A549 (cell line): ENCODE data around the gene USP36. TPM values are rescaled to one million over a fixed set of nuclear protein-coding genes. Genes with fewer than 3 reads are reported as not detected.

Experiments
- ATAC-seq, 2 experiments: fragments of 200-7000 bp in 1 of 2; fragments of >200 bp in 1 of 2; cut with Nextera tagmentation in 1 of 2; cut with Tn5 transposase in 1 of 2; 3 replicates each; pipeline versions ENCODE4 v1.8.0 to v1.9.1; 2018 to 2020; ENCODE audit warnings: mild to moderate bottlenecking in 1 of 2, moderate library complexity in 1 of 2
- CTCF ChIA-PET: fragments of 300-600 bp; sonication (Branson Sonifier 250); formaldehyde crosslinking; extraction: SDS; loops from one replicate; lab custom pipeline; 2021; ENCODE audit warnings: antibody characterized with exemption, inconsistent platforms; lab: Yijun Ruan, JAX
- POLR2A ChIA-PET: fragments of 350-600 bp; formaldehyde crosslinking; extraction: SDS; loops from one replicate; lab custom pipeline; 2021; ENCODE audit warnings: antibody characterized with exemption, inconsistent platforms; lab: Yijun Ruan, JAX
- DNase-seq, 2 experiments: peaks; one replicate each; pipeline versions ENCODE4 v3.0.0 to v3.0.0-alpha.2; 2011 to 2016; ENCODE audit warnings: low read depth in 1 of 2, low spot score in 1 of 2
- FAIRE-seq: peaks from 2 replicates; lab custom pipeline; 2011; peaks lifted over from hg19 to GRCh38; lab: Jason Lieb, UNC
- H3K27ac ChIP-seq, 2 experiments: fragments of >200 bp; sonication (Bioruptor Twin); formaldehyde crosslinking; 3 replicates each; pipeline ENCODE4 v1.5.1; 2016 to 2017
- H3K4me1 ChIP-seq: fragments of >200 bp; sonication (Bioruptor Twin); formaldehyde crosslinking; 3 replicates; pipeline ENCODE4 v1.6.1; 2016
- H3K4me2 ChIP-seq: fragments of >200 bp; sonication (Bioruptor Twin); formaldehyde crosslinking; 3 replicates; pipeline ENCODE4 v1.6.1; 2016
- H3K4me3 ChIP-seq: fragments of >200 bp; sonication (Bioruptor Twin); formaldehyde crosslinking; 3 replicates; pipeline ENCODE4 v1.5.1; 2016
- H3K9me3 ChIP-seq: fragments of >200 bp; sonication (Bioruptor Twin); formaldehyde crosslinking; 3 replicates; pipeline ENCODE4 v1.6.1; 2016
- BHLHE40 ChIP-seq: IDR thresholded peaks from 2 replicates; pipeline ENCODE4 v1.6.1; 2012; ENCODE audit warnings: low read depth, low read length, inconsistent platforms
- CBX8 ChIP-seq: fragments of 200-600 bp; sonication (generic); IDR thresholded peaks from 2 replicates; pipeline ENCODE4 v1.6.1; 2016
- EHF ChIP-seq: fragments of 250-450 bp; sonication (Bioruptor Pico); IDR thresholded peaks from 2 replicates; pipeline ENCODE4 v1.5.0; 2020; ENCODE audit warnings: mild to moderate bottlenecking
- EP300 ChIP-seq, 2 experiments: fragments of >200 bp; sonication (Bioruptor Twin); formaldehyde crosslinking; IDR thresholded peaks; 2 replicates in 1 of 2; 3 replicates in 1 of 2; pipeline ENCODE4 v1.6.1; 2016 to 2017
- GATA3 ChIP-seq: IDR thresholded peaks from 2 replicates; pipeline ENCODE4 v1.6.1; 2012; ENCODE audit warnings: borderline replicate concordance
- HDAC2 ChIP-seq: fragments of 200-600 bp; sonication (generic); IDR thresholded peaks from 2 replicates; pipeline ENCODE4 v1.6.1; 2016
- KDM1A ChIP-seq: fragments of 200-600 bp; sonication (generic); IDR thresholded peaks from 2 replicates; pipeline ENCODE4 v1.6.1; 2016; ENCODE audit warnings: low read depth, mild to moderate bottlenecking
- MAFK ChIP-seq: fragments of 450-650 bp; IDR thresholded peaks from 2 replicates; pipeline ENCODE4 v1.6.1; 2014; ENCODE audit not compliant: partially characterized antibody
- MYC ChIP-seq: IDR thresholded peaks from 2 replicates; pipeline ENCODE4 v1.6.1; 2012; ENCODE audit warnings: mild to moderate bottlenecking, inconsistent platforms, low read length, improper control_type of control experiment, borderline replicate concordance
- NFE2L2 ChIP-seq: fragments of 150-350 bp; conservative IDR thresholded peaks from 2 replicates; pipeline ENCODE4 v1.6.1; 2014; ENCODE audit warnings: low read length
- NPAS2 ChIP-seq: fragments of 250-450 bp; sonication (Bioruptor Pico); IDR thresholded peaks from 2 replicates; pipeline ENCODE4 v1.8.0; 2022; ENCODE audit warnings: mild to moderate bottlenecking, moderate library complexity, borderline replicate concordance
- PHF8 ChIP-seq: fragments of 200-600 bp; sonication (generic); IDR thresholded peaks from 2 replicates; pipeline ENCODE4 v1.6.1; 2016; ENCODE audit warnings: low read depth, mild to moderate bottlenecking, antibody characterized with exemption, moderate library complexity, borderline replicate concordance
- POLR2A ChIP-seq: IDR thresholded peaks from 2 replicates; pipeline ENCODE4 v1.6.1; 2012; ENCODE audit warnings: mild to moderate bottlenecking, low read length
- POLR2AphosphoS2 ChIP-seq: conservative IDR thresholded peaks from 2 replicates; pipeline ENCODE4 v1.6.1; 2012; ENCODE audit warnings: low read length, improper control_type of control experiment, inconsistent platforms
- RAD21 ChIP-seq, 2 experiments: fragments of >200 bp in 1 of 2; sonication (Bioruptor Twin) in 1 of 2; formaldehyde crosslinking in 1 of 2; IDR thresholded peaks in 1 of 2; conservative IDR thresholded peaks in 1 of 2; 2 replicates in 1 of 2; 3 replicates in 1 of 2; pipeline ENCODE4 v1.6.1; 2012 to 2018; ENCODE audit warnings: inconsistent platforms in 1 of 2
- RFX5 ChIP-seq: fragments of 450-650 bp; IDR thresholded peaks from 2 replicates; pipeline ENCODE4 v1.7.1; 2014; ENCODE audit warnings: antibody characterized with exemption, mild to moderate bottlenecking, moderate library complexity
- SMC3 ChIP-seq: fragments of >200 bp; sonication (Bioruptor Twin); formaldehyde crosslinking; IDR thresholded peaks from 3 replicates; pipeline ENCODE4 v1.6.1; 2018; ENCODE audit warnings: inconsistent platforms
- ZFP36 ChIP-seq: fragments of 450-650 bp; IDR thresholded peaks from 2 replicates; pipeline ENCODE4 v1.6.1; 2014; ENCODE audit warnings: borderline replicate concordance; ENCODE audit not compliant: partially characterized antibody
- WGBS: methylation state at CpG from one replicate; pipeline ENCODE4 v1.1.6; 2017; ENCODE audit errors: missing lambda C conversion rate; 5-methylcytosine and 5-hydroxymethylcytosine counted together
- polyA plus RNA-seq, 4 experiments: library from polyadenylated mRNA; depleted of rRNA in 3 of 4; stranded (reverse); fragments of >200 nt; fragmentation: RNase III in 1 of 4; extraction: RNeasy Plus Mini Kit Qiagen cat#74134 plus additional on column Dnase treatment in 1 of 4; gene quantifications; 2 replicates in 3 of 4; 3 replicates in 1 of 4; pipeline ENCODE4 v1.2.3, GENCODE V29; 2011 to 2017
- TF ChIP-seq, protein P1 (sequence below): fragments of >200 bp; sonication (Bioruptor Twin); formaldehyde crosslinking; IDR thresholded peaks from 2 replicates; pipeline ENCODE4 v1.6.1; 2016
- TF ChIP-seq, protein P2 (sequence below): IDR thresholded peaks from 2 replicates; pipeline ENCODE4 v1.6.1; 2012
- TF ChIP-seq, protein P3 (sequence below): fragments of >200 bp; sonication (Bioruptor Twin); formaldehyde crosslinking; IDR thresholded peaks from 3 replicates; pipeline ENCODE4 v1.5.1; 2016
- TF ChIP-seq, protein P4 (sequence below): IDR thresholded peaks from 2 replicates; pipeline ENCODE4 v1.6.1; 2012; ENCODE audit warnings: low read depth, borderline replicate concordance
- TF ChIP-seq, protein P5 (sequence below): fragments of >200 bp; sonication (Bioruptor Twin); formaldehyde crosslinking; IDR thresholded peaks from 3 replicates; pipeline ENCODE4 v1.6.1; 2016
- TF ChIP-seq, protein P6 (sequence below): fragments of 200-600 bp; sonication (generic); IDR thresholded peaks from 2 replicates; pipeline ENCODE4 v1.6.1; 2016; ENCODE audit warnings: antibody characterized with exemption, mild to moderate bottlenecking, moderate library complexity

Gene USP36
- polyA plus RNA-seq, 2 of the 4 experiments (the other 2 are of a cell fraction): 41.1 to 49.0 TPM

DNA sequence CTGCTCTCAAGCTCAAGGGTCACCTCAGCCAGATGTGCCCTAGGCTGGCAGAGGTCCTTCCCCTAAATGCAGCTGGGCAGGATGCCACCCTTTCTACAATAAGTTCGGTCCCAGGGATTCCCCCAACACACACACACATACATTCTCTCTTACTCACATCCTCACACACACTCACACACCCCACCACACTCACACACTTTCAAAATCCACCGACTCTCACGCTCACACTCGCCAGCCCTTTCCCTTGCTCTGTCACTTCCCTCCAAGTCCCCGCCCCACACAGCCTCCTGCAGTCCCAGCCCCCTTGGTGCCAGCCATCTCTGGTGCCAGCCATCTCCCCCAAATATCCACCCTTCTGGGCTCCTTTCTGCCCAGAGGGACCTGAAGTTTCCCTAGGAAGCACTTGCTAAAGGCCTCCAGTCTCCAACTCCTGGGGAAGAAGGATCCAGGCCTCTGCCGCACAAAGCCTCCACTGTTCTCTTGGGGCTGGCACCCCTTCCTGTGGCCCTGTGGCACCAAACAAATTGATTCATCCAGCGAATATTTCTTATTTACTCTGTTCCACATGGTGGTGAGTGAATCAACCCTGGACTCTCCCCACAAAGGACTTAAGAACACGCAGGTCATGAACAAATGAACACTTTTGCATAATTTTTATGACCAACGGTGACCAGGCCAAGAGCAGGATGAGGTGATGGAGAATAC, 3.8 kb upstream of the USP36 start:
- POLR2A ChIA-PET: interaction anchor here (0.6 kb wide), 2 partner anchors 18 to 46 kb away, joined by 3 to 5 read pairs; no protein-coding TSS in a partner anchor
- 71% methylated on average over 9 of the region's 9 CpGs for WGBS
- Histone ChIP-seq H3K4me2 (no peak overlapping the region), H3K4me3 (no peak overlapping the region), H3K4me1 (peaks cover 10% of the 10 kb centered on the region), H3K9me3 (no peaks in the 10 kb centered on the region), H3K27ac (0 out of 6 replicates have a peak overlapping the region, but pooled peaks of 1 of the 2 experiments have one; percentile 2)
- DNase-seq (no peak), FAIRE-seq (no peak), ATAC-seq (no peak)
- TF ChIP-seq KDM1A (no peak), PHF8 (no peak), POLR2A (no peak), CBX8 (no peak), HDAC2 (no peak), EP300 (IDR thresholded peaks at IDR 0.05) (no peak), GATA3 (no peak)
- TF ChIP-seq, protein P1, sequence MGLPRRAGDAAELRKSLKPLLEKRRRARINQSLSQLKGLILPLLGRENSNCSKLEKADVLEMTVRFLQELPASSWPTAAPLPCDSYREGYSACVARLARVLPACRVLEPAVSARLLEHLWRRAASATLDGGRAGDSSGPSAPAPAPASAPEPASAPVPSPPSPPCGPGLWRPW: no peak
- CTCF ChIA-PET: interaction anchor here (0.7 to 3.4 kb wide), 10 partner anchors 8 to 127 kb away, joined by 3 to 17 read pairs (median 4); no protein-coding TSS in a partner anchor

DNA sequence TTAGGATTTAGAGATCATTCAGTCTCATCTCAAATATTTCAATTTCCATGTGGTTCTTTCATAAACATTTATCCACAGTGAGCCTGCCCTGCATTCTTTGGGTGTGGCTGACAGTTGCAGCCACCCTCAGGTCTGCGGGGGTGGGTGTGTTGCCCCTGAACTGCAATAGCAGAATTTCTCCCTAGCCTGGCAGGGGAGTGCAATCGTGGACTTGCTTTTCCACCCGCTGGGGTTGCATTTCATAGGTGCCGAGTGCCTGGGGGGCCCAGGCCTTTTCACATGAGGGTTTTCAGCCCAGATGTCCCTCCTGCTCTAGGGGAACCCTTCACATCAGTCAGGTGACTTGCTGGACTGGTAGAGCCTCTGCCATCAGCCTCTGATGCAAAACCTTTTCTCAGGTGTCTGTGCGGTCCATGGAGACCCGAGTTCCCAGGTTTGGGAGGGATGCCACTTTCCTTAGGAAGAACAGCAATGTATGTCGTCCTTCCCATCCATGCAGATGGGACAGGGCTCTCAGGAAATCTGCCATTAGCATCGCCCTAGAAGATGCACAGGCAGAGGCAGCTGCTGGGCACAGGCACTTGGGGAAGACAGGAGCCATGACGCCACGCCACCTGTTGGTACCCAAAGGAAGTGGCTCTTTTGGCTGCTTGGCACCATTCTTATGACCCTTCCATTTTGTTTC, 2.4 kb upstream of the USP36 start:
- Histone ChIP-seq H3K4me2 (no peak overlapping the region), H3K4me3 (no peak overlapping the region), H3K9me3 (no peaks in the 10 kb centered on the region), H3K27ac (no peak overlapping the region), H3K4me1 (peaks cover 22% of the 10 kb centered on the region)
- ChIA-PET CTCF (interaction anchor here (0.6 to 3.4 kb wide), 13 partner anchors 10 to 561 kb away, joined by 3 to 17 read pairs (median 4); no protein-coding TSS in a partner anchor), POLR2A (interaction anchor here (1.0 kb wide), 1 partner anchor 346 kb away, joined by 3 read pairs; no protein-coding TSS in a partner anchor)
- WGBS: 54% methylated on average over 10 of the region's 10 CpGs
- ATAC-seq: peak in 1 of 2 experiments; percentile 19; a peak in 3 of 6 replicates
- DNase-seq: peak; percentile 84 to 86
- no peak for FAIRE-seq
- TF ChIP-seq, protein P2, sequence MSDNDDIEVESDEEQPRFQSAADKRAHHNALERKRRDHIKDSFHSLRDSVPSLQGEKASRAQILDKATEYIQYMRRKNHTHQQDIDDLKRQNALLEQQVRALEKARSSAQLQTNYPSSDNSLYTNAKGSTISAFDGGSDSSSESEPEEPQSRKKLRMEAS: 0 out of 2 replicates have a peak, but pooled peaks have one; percentile 18
- TF ChIP-seq RAD21 (conservative IDR thresholded peaks at IDR 0.05 in 1 of 2, IDR thresholded peaks at IDR 0.05 in 1 of 2) (peak in 1 of 2 experiments; percentile 55; a peak in 2 of 5 replicates), ZFP36 (no peak), RFX5 (no peak), SMC3 (peak; percentile 39; the same call in 2 of the 3 replicates), NFE2L2 (no peak)
- TF ChIP-seq, protein P3, sequence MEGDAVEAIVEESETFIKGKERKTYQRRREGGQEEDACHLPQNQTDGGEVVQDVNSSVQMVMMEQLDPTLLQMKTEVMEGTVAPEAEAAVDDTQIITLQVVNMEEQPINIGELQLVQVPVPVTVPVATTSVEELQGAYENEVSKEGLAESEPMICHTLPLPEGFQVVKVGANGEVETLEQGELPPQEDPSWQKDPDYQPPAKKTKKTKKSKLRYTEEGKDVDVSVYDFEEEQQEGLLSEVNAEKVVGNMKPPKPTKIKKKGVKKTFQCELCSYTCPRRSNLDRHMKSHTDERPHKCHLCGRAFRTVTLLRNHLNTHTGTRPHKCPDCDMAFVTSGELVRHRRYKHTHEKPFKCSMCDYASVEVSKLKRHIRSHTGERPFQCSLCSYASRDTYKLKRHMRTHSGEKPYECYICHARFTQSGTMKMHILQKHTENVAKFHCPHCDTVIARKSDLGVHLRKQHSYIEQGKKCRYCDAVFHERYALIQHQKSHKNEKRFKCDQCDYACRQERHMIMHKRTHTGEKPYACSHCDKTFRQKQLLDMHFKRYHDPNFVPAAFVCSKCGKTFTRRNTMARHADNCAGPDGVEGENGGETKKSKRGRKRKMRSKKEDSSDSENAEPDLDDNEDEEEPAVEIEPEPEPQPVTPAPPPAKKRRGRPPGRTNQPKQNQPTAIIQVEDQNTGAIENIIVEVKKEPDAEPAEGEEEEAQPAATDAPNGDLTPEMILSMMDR: peak; percentile 54
- TF ChIP-seq, all 56 proteins: peak for 4

DNA sequence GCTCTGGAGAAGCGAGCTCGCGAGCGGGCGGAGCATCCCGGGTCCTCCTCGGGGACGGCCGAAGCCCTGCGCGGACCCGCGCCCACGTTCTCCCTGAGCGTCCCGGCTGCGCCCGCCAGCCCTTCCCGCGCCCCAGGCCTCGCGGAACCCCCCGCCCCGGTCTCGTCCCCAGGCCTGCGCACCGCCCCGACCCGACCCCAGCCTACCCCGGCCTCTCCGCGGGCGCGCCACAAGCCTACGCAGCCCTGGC, 159 bp downstream of the USP36 start:
- Histone ChIP-seq H3K4me2 (peak overlapping the region; percentile 96), H3K4me1 (peaks cover 24% of the 10 kb centered on the region), H3K9me3 (no peaks in the 10 kb centered on the region), H3K4me3 (peak overlapping the region; percentile 99), H3K27ac (peak overlapping the region; percentile 92 to 94)
- no peak; a peak in 1 of 6 replicates for ATAC-seq
- no peak for DNase-seq
- WGBS: 0% methylated on average over 11 of the region's 35 CpGs
- CTCF ChIA-PET: interaction anchor here (0.6 to 0.7 kb wide), 2 partner anchors 123 to 131 kb away, joined by 3 to 5 read pairs; no protein-coding TSS in a partner anchor
- no peak for FAIRE-seq
- POLR2A ChIA-PET: interaction anchor here (0.6 to 1.2 kb wide), 5 partner anchors 26 to 448 kb away, joined by 3 to 4 read pairs (median 3); partner anchors contain the start of gene CANT1
- TF ChIP-seq, protein P4, sequence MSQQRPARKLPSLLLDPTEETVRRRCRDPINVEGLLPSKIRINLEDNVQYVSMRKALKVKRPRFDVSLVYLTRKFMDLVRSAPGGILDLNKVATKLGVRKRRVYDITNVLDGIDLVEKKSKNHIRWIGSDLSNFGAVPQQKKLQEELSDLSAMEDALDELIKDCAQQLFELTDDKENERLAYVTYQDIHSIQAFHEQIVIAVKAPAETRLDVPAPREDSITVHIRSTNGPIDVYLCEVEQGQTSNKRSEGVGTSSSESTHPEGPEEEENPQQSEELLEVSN: no peak; the same call in 1 of the 2 replicates
- TF ChIP-seq BHLHE40 (no peak), EHF (CRISPR knock-in tag) (no peak; the same call in 1 of the 2 replicates), RFX5 (no peak), EP300 (IDR thresholded peaks at IDR 0.05) (no peak), NPAS2 (CRISPR knock-in tag) (peak; percentile 37; the same call in 1 of the 2 replicates), MAFK (no peak), PHF8 (peak; percentile 73; the same call in 1 of the 2 replicates), NFE2L2 (no peak; the same call in 1 of the 2 replicates), POLR2AphosphoS2 (no peak), MYC (no peak)
- TF ChIP-seq, protein P5, sequence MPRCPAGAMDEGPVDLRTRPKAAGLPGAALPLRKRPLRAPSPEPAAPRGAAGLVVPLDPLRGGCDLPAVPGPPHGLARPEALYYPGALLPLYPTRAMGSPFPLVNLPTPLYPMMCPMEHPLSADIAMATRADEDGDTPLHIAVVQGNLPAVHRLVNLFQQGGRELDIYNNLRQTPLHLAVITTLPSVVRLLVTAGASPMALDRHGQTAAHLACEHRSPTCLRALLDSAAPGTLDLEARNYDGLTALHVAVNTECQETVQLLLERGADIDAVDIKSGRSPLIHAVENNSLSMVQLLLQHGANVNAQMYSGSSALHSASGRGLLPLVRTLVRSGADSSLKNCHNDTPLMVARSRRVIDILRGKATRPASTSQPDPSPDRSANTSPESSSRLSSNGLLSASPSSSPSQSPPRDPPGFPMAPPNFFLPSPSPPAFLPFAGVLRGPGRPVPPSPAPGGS: peak; percentile 28; the same call in 1 of the 3 replicates
- TF ChIP-seq, protein P6, sequence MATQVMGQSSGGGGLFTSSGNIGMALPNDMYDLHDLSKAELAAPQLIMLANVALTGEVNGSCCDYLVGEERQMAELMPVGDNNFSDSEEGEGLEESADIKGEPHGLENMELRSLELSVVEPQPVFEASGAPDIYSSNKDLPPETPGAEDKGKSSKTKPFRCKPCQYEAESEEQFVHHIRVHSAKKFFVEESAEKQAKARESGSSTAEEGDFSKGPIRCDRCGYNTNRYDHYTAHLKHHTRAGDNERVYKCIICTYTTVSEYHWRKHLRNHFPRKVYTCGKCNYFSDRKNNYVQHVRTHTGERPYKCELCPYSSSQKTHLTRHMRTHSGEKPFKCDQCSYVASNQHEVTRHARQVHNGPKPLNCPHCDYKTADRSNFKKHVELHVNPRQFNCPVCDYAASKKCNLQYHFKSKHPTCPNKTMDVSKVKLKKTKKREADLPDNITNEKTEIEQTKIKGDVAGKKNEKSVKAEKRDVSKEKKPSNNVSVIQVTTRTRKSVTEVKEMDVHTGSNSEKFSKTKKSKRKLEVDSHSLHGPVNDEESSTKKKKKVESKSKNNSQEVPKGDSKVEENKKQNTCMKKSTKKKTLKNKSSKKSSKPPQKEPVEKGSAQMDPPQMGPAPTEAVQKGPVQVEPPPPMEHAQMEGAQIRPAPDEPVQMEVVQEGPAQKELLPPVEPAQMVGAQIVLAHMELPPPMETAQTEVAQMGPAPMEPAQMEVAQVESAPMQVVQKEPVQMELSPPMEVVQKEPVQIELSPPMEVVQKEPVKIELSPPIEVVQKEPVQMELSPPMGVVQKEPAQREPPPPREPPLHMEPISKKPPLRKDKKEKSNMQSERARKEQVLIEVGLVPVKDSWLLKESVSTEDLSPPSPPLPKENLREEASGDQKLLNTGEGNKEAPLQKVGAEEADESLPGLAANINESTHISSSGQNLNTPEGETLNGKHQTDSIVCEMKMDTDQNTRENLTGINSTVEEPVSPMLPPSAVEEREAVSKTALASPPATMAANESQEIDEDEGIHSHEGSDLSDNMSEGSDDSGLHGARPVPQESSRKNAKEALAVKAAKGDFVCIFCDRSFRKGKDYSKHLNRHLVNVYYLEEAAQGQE: no peak
